T-cell (primary cell): ENCODE data around the gene LRRC4B. TPM values are rescaled to one million over a fixed set of nuclear protein-coding genes. Genes with fewer than 3 reads are reported as not detected.
A peak's percentile ranks its signal among the peaks of the same experiment; 100 is the strongest.
"Not testable (repeated sequence)": the region's sequence is repeated elsewhere in the genome, so short reads cannot be mapped to it uniquely, and the experiment has no call there.

Experiments used
- ATAC-seq, 4 experiments: fragments of 200-7000 bp in 3 of 4; fragments of 150-1000 bp in 1 of 4; cut with Tn5 transposase; replicated peaks in 1 of 4; 1 replicate in 3 of 4; 2 replicates in 1 of 4; pipeline ENCODE4 v1.10.0; 2021; ENCODE audit warnings: moderate library complexity in 3 of 4, mild to moderate bottlenecking in 2 of 4, moderate number of reproducible peaks in 1 of 4
- CTCF ChIA-PET, 2 donors: fragments of 300-600 bp; sonication (Branson Sonifier 250); formaldehyde crosslinking; loops; one replicate each; lab custom pipeline; 2022; ENCODE audit warnings: antibody characterized with exemption in 2 of 2; lab: Charles Lee
- POLR2A ChIA-PET, 2 donors: fragments of 300-600 bp; sonication (Branson Sonifier 250); formaldehyde crosslinking; loops; one replicate each; lab custom pipeline; 2022; ENCODE audit warnings: antibody characterized with exemption in 2 of 2; lab: Charles Lee
- DNase-seq, 35 experiments: peaks; one replicate each; pipeline versions ENCODE4 v3.0.0 to v3.0.0-alpha.2; 2013 to 2023
- H3K27ac ChIP-seq: one replicate; pipeline ENCODE4 v1.5.1; 2013; ENCODE audit warnings: low read length
- H3K27me3 ChIP-seq, 2 experiments: replicated peaks in 1 of 2; 1 replicate in 1 of 2; 2 replicates in 1 of 2; pipeline versions ENCODE4 v1.6.1 to v1.7.0; 2013; ENCODE audit warnings: low read length in 1 of 2, mixed read lengths in 1 of 2; ENCODE audit not compliant: control insufficient read depth in 2 of 2, insufficient read depth in 2 of 2; ENCODE audit errors: extremely low read depth in 1 of 2
- H3K36me3 ChIP-seq, 2 donors: 1 replicate in 1 of 2; 2 replicates in 1 of 2; pipeline versions ENCODE4 v1.6.1 to v1.7.0; 2013; ENCODE audit warnings: low read length in 1 of 2; ENCODE audit not compliant: control insufficient read depth in 2 of 2, insufficient read depth in 1 of 2; ENCODE audit errors: extremely low read depth in 1 of 2
- H3K4me1 ChIP-seq, 2 experiments: 1 replicate in 1 of 2; 2 replicates in 1 of 2; pipeline versions ENCODE4 v1.6.1 to v1.7.0; 2013; ENCODE audit warnings: low read length in 2 of 2, mixed read lengths in 1 of 2; ENCODE audit not compliant: insufficient read depth in 2 of 2, control insufficient read depth in 1 of 2; ENCODE audit errors: extremely low read depth in 1 of 2
- H3K4me3 ChIP-seq, 2 donors: 1 replicate in 1 of 2; 2 replicates in 1 of 2; pipeline versions ENCODE4 v1.5.1 to v1.7.0; 2013; ENCODE audit warnings: mild to moderate bottlenecking in 2 of 2, low read length in 1 of 2, moderate library complexity in 1 of 2; ENCODE audit not compliant: control insufficient read depth in 1 of 2; ENCODE audit errors: extremely low read depth in 1 of 2
- H3K9me3 ChIP-seq: 2 replicates; pipeline ENCODE4 v1.7.0; 2013
- H3K27ac Mint-ChIP-seq, 2 donors: one replicate each; pipeline ENCODE4 v1.8.0; 2020 to 2021; ENCODE audit warnings: mild to moderate bottlenecking in 2 of 2, mixed read lengths in 2 of 2
- H3K27me3 Mint-ChIP-seq, 2 donors: one replicate each; pipeline ENCODE4 v1.8.0; 2021 to 2022; ENCODE audit warnings: mixed read lengths in 2 of 2
- H3K36me3 Mint-ChIP-seq: one replicate; pipeline ENCODE4 v1.8.0; 2021; ENCODE audit warnings: mixed read lengths
- H3K4me1 Mint-ChIP-seq, 3 donors: one replicate each; pipeline ENCODE4 v1.8.0; 2020 to 2022; ENCODE audit warnings: mixed read lengths in 3 of 3, mild to moderate bottlenecking in 1 of 3
- H3K4me3 Mint-ChIP-seq, 3 donors: one replicate each; pipeline ENCODE4 v1.8.0; 2020 to 2022; ENCODE audit warnings: mild to moderate bottlenecking in 3 of 3, mixed read lengths in 3 of 3, moderate library complexity in 3 of 3
- H3K9me3 Mint-ChIP-seq, 3 donors: one replicate each; pipeline ENCODE4 v1.8.0; 2020 to 2022; ENCODE audit warnings: mixed read lengths in 3 of 3
- WGBS: methylation state at CpG from one replicate; pipeline ENCODE4 v1.1.5; 2013; ENCODE audit warnings: missing lambda C conversion rate; ENCODE audit not compliant: insufficient coverage; 5-methylcytosine and 5-hydroxymethylcytosine counted together
- total RNA-seq, 35 experiments: library from RNA in 6 of 35; stranded (reverse) in 6 of 35; fragments of 120-200 nt in 1 of 35; gene quantifications; one replicate each; pipeline versions ENCODE4 v1.2.1 to v1.2.4 and lab custom pipeline; 2013 to 2026

LRRC4B gene
- total RNA-seq, 5 donors from 2014 or later (not counting 1 experiment from before 2014, with no cell fraction given), result not detected

DNA sequence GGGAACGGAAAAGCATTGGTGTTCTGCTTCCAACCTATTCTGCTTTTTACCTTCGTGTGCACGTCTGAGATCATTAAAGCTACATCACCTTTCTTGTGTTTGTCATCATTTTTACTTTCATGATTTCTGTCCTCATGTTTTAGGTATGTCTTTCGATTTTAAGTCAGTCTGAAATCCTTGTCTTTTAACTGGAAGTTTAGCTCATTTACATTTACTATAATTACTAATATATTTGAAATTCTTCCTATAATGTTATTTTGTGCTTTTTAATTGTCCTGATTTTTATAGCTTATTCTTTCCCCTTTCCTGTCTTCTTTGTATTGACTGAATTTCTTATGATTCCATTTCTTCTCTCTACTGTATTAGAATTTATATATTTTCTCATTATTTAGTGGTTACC, 35.3 kb downstream of the LRRC4B start:
- H3K27ac ChIP-seq, result no peak overlapping the region
- no peaks in the 10 kb centered on the region for H3K9me3 ChIP-seq
- WGBS, result 100% methylated on average over 1 of the region's 4 CpGs
- CTCF ChIA-PET, result no interaction called here
- no peak overlapping the region for H3K27ac Mint-ChIP-seq
- peaks cover 0 to 14% (median 8%) of the 10 kb centered on the region in 3 donors for H3K9me3 Mint-ChIP-seq
- H3K4me1 Mint-ChIP-seq, result peaks cover 0 to 2% (median 0%) of the 10 kb centered on the region in 3 donors
- H3K4me3 Mint-ChIP-seq, result no peak overlapping the region
- no peak overlapping the region for H3K4me3 ChIP-seq
- peaks cover 0 to 74% of the 10 kb centered on the region in 2 experiments for H3K27me3 ChIP-seq
- ATAC-seq (no peak), DNase-seq (no peak)
- H3K36me3 ChIP-seq, result no peaks in the 10 kb centered on the region
- H3K36me3 Mint-ChIP-seq, result no peaks in the 10 kb centered on the region
- peaks cover 27 to 43% of the 10 kb centered on the region in 2 donors for H3K27me3 Mint-ChIP-seq
- no peaks in the 10 kb centered on the region for H3K4me1 ChIP-seq
- POLR2A ChIA-PET, result no interaction called here

GRCh38 chr19:50531171-50531612, 37.0 kb downstream of the LRRC4B start:
- H3K4me3 ChIP-seq, result no peak overlapping the region
- DNase-seq (no peak), ATAC-seq (no peak)
- WGBS, result 68% methylated on average over 10 of the region's 14 CpGs
- H3K36me3 ChIP-seq, result no peaks in the 10 kb centered on the region
- H3K4me1 ChIP-seq, result no peaks in the 10 kb centered on the region
- Mint-ChIP-seq H3K4me3 (no peak overlapping the region), H3K9me3 (peaks cover 0 to 14% (median 8%) of the 10 kb centered on the region in 3 donors), H3K4me1 (no peaks in the 10 kb centered on the region), H3K27ac (no peak overlapping the region), H3K36me3 (no peaks in the 10 kb centered on the region), H3K27me3 (peaks cover 20 to 40% of the 10 kb centered on the region in 2 donors)
- H3K27me3 ChIP-seq, result peaks cover 0 to 58% of the 10 kb centered on the region in 2 experiments
- no peaks in the 10 kb centered on the region for H3K9me3 ChIP-seq
- POLR2A ChIA-PET, result no interaction called here
- CTCF ChIA-PET, result no interaction called here
- H3K27ac ChIP-seq, result no peak overlapping the region

GRCh38 chr19:50528052-50528451, 40.2 kb downstream of the LRRC4B start:
- H3K9me3 ChIP-seq, H3K27ac ChIP-seq, CTCF ChIA-PET, POLR2A ChIA-PET, H3K36me3 ChIP-seq, ATAC-seq, DNase-seq, H3K36me3 Mint-ChIP-seq, H3K4me1 Mint-ChIP-seq, H3K9me3 Mint-ChIP-seq, H3K4me1 ChIP-seq, H3K4me3 Mint-ChIP-seq, H3K4me3 ChIP-seq: not testable (repeated sequence)
- H3K27me3 ChIP-seq, result peaks cover 0 to 46% of the 10 kb centered on the region in 2 experiments
- WGBS, result no CpG with 5 or more reads among the region's 3 CpGs
- H3K27ac Mint-ChIP-seq, result peak overlapping the region in 1 of 2 donors; percentile 49
- peaks cover 19 to 41% of the 10 kb centered on the region in 2 donors for H3K27me3 Mint-ChIP-seq

- 86% methylated on average over 6 of the region's 10 CpGs for WGBS
- POLR2A ChIA-PET, result interaction anchor here in 1 of 2 donors (0.6 kb wide), 1 partner anchor 324 kb away, joined by 3 read pairs; no protein-coding TSS in a partner anchor
- CTCF ChIA-PET, result no interaction called here
Measured at GRCh38 chr19:50522881-50523280, 45.4 kb downstream of the LRRC4B start.

GRCh38 chr19:50520822-50521465, 47.3 kb downstream of the LRRC4B start:
- no peaks in the 10 kb centered on the region for H3K36me3 Mint-ChIP-seq
- DNase-seq, result no peak
- Histone ChIP-seq H3K36me3 (no peaks in the 10 kb centered on the region), H3K4me1 (no peaks in the 10 kb centered on the region), H3K27ac (no peak overlapping the region), H3K4me3 (no peak overlapping the region), H3K27me3 (peaks cover 0 to 17% of the 10 kb centered on the region in 2 experiments), H3K9me3 (no peaks in the 10 kb centered on the region)
- H3K9me3 Mint-ChIP-seq, result no peaks in the 10 kb centered on the region
- POLR2A ChIA-PET, result no interaction called here
- no peak for ATAC-seq
- H3K27ac Mint-ChIP-seq, result no peak overlapping the region
- H3K4me3 Mint-ChIP-seq, result no peak overlapping the region
- no peaks in the 10 kb centered on the region for H3K4me1 Mint-ChIP-seq
- WGBS, result 88% methylated on average over 12 of the region's 17 CpGs
- CTCF ChIA-PET, result interaction anchor here in 1 of 2 donors (0.6 kb wide), 1 partner anchor 387 kb away, joined by 3 read pairs; no protein-coding TSS in a partner anchor
- H3K27me3 Mint-ChIP-seq, result peaks cover under 1 to 7% of the 10 kb centered on the region in 2 donors

More at GRCh38 chr19:50522881-50523280, 45.4 kb downstream of the LRRC4B start:
- Mint-ChIP-seq H3K27ac (no peak overlapping the region), H3K27me3 (peaks cover 4 to 11% of the 10 kb centered on the region in 2 donors), H3K4me1 (no peaks in the 10 kb centered on the region), H3K4me3 (no peak overlapping the region), H3K36me3 (no peaks in the 10 kb centered on the region), H3K9me3 (no peaks in the 10 kb centered on the region)
- peaks cover 0 to 11% of the 10 kb centered on the region in 2 experiments for H3K27me3 ChIP-seq
- ATAC-seq (no peak), DNase-seq (no peak)
- no peaks in the 10 kb centered on the region for H3K36me3 ChIP-seq
- no peak overlapping the region for H3K4me3 ChIP-seq
- H3K9me3 ChIP-seq, result no peaks in the 10 kb centered on the region
- no peak overlapping the region for H3K27ac ChIP-seq
- H3K4me1 ChIP-seq, result no peaks in the 10 kb centered on the region

DNA sequence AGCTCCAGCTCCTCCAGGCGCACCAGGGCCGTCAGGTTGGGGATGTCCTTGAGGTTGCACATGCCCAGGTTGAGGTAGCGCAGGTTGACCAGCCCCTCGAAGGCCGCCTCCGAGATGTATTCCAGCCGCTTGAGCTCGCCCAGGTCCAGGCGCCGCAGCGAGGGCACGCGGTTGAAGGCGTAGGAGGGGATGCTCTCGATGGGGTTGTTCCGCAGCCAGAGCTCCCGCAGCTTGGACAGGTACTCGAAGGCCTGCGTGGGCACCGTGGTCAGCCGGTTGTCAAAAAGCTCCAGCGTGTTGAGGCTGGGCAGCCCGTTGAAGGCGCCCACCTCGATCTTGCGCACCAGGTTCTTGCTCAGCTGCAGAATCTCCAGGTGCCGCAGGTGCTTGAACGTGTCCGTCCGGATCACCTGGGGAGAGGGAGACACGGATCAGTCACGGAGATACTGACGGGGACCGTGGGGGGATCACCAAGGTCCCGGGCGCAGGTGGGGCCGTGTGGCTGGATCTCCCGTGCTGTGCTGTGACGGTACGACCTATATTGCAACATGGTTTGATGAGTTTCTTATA, 49.1 kb downstream of the LRRC4B start:
- peaks cover 0 to 2% (median 0%) of the 10 kb centered on the region in 3 donors for H3K4me1 Mint-ChIP-seq
- peaks cover 0 to 12% of the 10 kb centered on the region in 2 donors for H3K27me3 Mint-ChIP-seq
- H3K27ac Mint-ChIP-seq, result no peak overlapping the region
- H3K4me3 Mint-ChIP-seq, result no peak overlapping the region
- no peaks in the 10 kb centered on the region for H3K9me3 ChIP-seq
- no peak overlapping the region for H3K4me3 ChIP-seq
- H3K27ac ChIP-seq, result no peak overlapping the region
- no peak for DNase-seq
- ChIA-PET CTCF (no interaction called here), POLR2A (no interaction called here)
- WGBS, result 94% methylated on average over 39 of the region's 40 CpGs
- H3K4me1 ChIP-seq, result no peaks in the 10 kb centered on the region
- no peak for ATAC-seq
- H3K36me3 Mint-ChIP-seq, result no peaks in the 10 kb centered on the region
- H3K36me3 ChIP-seq, result no peaks in the 10 kb centered on the region
- no peaks in the 10 kb centered on the region for H3K9me3 Mint-ChIP-seq
- peaks cover 0 to 32% of the 10 kb centered on the region in 2 experiments for H3K27me3 ChIP-seq
